ENCODE measurements around the gene UQCRHL. TPM values are rescaled to one million over a fixed set of nuclear protein-coding genes. Genes with fewer than 3 reads are reported as not detected.

The UQCRHL gene
- total RNA-seq, 1 experiment from 2014 or later: 1.5 TPM

- no peak for DNase-seq (ENCODE audit: low spot score)
Measured at GRCh38 chr1:15758953-15759661, 48.3 kb downstream of the UQCRHL start.

DNA sequence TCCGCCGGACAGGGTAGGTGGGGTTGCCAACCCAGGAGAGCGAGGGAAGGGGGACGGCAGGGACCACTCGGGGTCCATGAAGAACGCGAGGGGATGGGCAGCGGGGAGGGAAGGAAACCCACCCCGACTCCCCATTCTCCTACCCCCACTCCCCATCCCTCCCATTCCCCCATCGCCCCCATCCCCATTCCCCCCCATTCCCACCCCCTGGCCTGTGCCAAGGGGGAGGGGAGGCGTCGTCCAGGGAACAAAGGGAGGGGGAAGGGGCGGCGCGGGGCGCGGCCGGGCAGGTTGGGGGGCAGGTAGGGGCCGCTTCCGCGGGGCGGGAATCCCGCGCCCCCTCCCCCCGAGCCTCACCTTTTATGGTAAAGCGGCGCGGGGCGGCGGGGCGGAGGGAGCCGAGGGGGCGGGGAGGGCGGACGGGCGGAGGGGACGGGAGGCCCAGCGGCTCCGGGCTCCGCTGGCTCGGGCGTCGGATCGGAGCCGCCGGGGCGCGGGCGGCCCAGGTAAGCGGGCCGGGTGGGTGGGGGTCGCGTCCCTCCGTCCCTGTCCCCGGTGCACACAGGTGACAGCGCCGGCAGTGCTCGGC, 49.0 kb downstream of the UQCRHL start, which contains the start of gene FBLIM1:
Gene FBLIM1, plus strand, starts transcription at position 453 of the 589 bp plus-strand sequence. CDS start 6,189 bp downstream, outside the sequence.
- DNase-seq (ENCODE audit: low spot score): no peak

DNA sequence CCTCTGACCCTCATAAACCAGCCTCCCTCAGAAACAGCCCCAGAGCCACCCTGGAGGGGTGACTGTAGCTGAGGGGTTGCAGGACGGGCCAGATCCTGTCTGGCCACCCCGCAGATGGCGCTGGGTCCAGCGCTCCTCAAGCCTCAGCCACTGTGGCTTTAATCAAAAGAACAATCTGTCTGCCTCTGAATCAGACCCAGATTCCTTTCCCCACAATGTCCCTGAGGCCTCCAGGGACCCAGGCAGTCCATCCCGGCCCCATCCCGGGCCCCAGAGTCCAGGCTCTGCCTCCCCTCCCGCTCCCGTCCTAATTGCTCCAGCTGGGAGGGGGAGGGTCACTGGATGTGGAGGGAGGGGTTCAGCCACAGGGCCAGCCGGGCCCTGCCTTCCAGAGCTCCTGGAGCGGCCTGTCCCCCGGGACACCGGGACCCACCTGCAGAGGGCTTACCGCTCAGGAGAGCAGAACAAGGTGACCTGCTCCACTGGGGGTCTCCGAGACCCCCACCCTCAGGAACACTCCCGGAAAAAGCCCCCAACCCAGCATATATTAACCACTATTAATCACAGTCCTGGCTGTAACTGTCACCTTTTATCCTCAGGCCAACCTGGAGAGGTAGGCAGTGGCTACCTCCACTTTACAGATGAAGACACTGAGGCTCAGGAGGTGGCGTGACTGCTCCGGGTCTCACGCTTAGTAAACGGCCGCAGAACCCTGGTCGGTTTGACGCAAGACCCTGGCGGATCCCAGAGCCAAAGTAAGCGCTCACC, 49.7 kb downstream of the UQCRHL start:
- no peak for DNase-seq (ENCODE audit: low spot score)

Other genes with a start within 250 kb of the UQCRHL start
- not detected in 2 replicates for gene AGMAT, start 222.6 kb downstream of the UQCRHL start, total RNA-seq (2014; rRNA removed; shearing (Covaris generic))
- gene DDI2, start 190.2 kb downstream of the UQCRHL start, total RNA-seq (2014; rRNA removed; shearing (Covaris generic)): 6.2 and 7.6 TPM in 2 replicates
- 18.4 and 22.2 TPM in 2 replicates for gene PLEKHM2, start 123.3 kb downstream of the UQCRHL start, total RNA-seq (2014; rRNA removed; shearing (Covaris generic))
- gene SLC25A34, start 71.4 kb downstream of the UQCRHL start, total RNA-seq (2014; rRNA removed; shearing (Covaris generic)): 1.1 TPM in 1 of 2 replicates, not detected in the other
- not detected in 2 replicates for gene TMEM82, start 65.2 kb downstream of the UQCRHL start, total RNA-seq (2014; rRNA removed; shearing (Covaris generic))
- gene FBLIM1, start 48.9 kb downstream of the UQCRHL start, total RNA-seq (2014; rRNA removed; shearing (Covaris generic)): 31.2 and 70.8 TPM in 2 replicates
- 6.9 and 15.8 TPM in 2 replicates for gene SPEN, start 40.1 kb upstream of the UQCRHL start, total RNA-seq (2014; rRNA removed; shearing (Covaris generic))
- 23.8 and 25.1 TPM in 2 replicates for gene ZBTB17, start 168.5 kb upstream of the UQCRHL start, total RNA-seq (2014; rRNA removed; shearing (Covaris generic))
- gene SRARP, start 196.6 kb upstream of the UQCRHL start, total RNA-seq (2014; rRNA removed; shearing (Covaris generic)): not detected in 2 replicates
- not detected in 2 replicates for gene HSPB7, start 210.4 kb upstream of the UQCRHL start, total RNA-seq (2014; rRNA removed; shearing (Covaris generic))
- gene CLCNKA, start 214.4 kb upstream of the UQCRHL start, total RNA-seq (2014; rRNA removed; shearing (Covaris generic)): not detected in 2 replicates
- gene CLCNKB, start 236.1 kb upstream of the UQCRHL start, total RNA-seq (2014; rRNA removed; shearing (Covaris generic)): not detected in 2 replicates